Measurements from ENCODE around the gene RING1.

The RING1 gene

GRCh38 chr6:33247977-33248642 lies 39.8 kb downstream of the RING1 start:
- DNase-seq (ENCODE audit: low read depth) = peak; percentile 55

- no peak for DNase-seq (ENCODE audit: low read depth)
Measured at GRCh38 chr6:33248643-33248931, 40.3 kb downstream of the RING1 start.

GRCh38 chr6:33248932-33249731 lies 40.8 kb downstream of the RING1 start:
- DNase-seq (ENCODE audit: low read depth) = peak; percentile 96

GRCh38 chr6:33249732-33250630 lies 41.7 kb downstream of the RING1 start:
- DNase-seq (ENCODE audit: low read depth) = no peak

DNA sequence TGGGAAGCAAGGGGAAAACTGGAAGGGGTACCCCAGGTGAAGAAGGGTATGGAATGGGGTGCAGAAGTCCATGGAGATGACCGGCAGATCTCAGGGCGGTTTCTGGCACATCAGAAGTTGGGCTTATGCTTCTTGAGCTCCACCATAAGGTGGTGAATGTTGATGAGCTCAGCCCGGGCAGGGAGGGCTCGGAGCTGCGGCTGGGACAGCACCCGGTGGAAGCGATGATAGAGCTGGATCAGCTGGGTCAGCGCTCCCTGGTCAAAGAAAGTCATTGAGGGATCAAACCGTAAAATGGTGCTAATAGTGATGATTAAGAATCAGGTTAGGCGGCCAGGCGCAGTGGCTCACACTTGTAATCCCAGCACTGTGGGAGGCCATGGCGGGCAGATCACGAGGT lies 42.4 kb downstream of the RING1 start:
- no peak for DNase-seq (ENCODE audit: low read depth)

- no peak for DNase-seq (ENCODE audit: low read depth)
Measured at GRCh38 chr6:33251395-33252012, 43.2 kb downstream of the RING1 start.

DNA sequence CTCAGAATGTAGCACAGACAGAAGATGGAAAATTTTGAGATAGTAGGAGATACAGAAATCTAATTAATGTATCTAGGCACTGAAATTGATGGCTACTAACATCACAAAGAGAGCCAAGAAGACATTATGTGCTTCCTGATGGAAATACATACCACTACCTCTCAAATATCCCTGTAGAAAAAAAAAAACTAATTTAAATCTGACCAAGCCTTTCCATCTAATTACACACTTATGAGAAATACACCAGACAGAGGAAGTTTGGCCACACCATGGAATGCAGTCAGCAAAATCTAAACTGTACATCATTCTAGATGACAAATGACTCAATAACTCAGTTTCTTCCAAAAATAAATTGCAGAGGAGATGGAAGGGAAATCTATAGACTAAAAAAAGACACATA lies 44.5 kb downstream of the RING1 start:
- DNase-seq (ENCODE audit: low read depth) = no peak

GRCh38 chr6:33254591-33254990 lies 46.3 kb downstream of the RING1 start:
- no peak for DNase-seq (ENCODE audit: low read depth)

- no peak for DNase-seq (ENCODE audit: low read depth)
Measured at GRCh38 chr6:33259032-33259431, 50.7 kb downstream of the RING1 start.

Measured in CMK (cell line).